Uterus (tissue), 2 donors: ENCODE data around the gene TLK1.

ENCODE experiments used
- POLR2A ChIP-seq, 2 donors: fragments of 450-650 bp; IDR thresholded peaks; one replicate each; pipeline ENCODE4 v1.6.1; 2016; ENCODE audit warnings: antibody characterized with exemption in 2 of 2, mild to moderate bottlenecking in 1 of 2, moderate library complexity in 1 of 2
- TF ChIP-seq, protein P1 (sequence below), 4 experiments: fragments of 200-600 bp in 2 of 4; fragments of 450-650 bp in 2 of 4; sonication (generic) in 2 of 4; IDR thresholded peaks; one replicate each; pipeline ENCODE4 v1.5.1; 2016 to 2019; ENCODE audit warnings: antibody characterized with exemption in 4 of 4, mild to moderate bottlenecking in 2 of 4, moderate library complexity in 1 of 4

DNA sequence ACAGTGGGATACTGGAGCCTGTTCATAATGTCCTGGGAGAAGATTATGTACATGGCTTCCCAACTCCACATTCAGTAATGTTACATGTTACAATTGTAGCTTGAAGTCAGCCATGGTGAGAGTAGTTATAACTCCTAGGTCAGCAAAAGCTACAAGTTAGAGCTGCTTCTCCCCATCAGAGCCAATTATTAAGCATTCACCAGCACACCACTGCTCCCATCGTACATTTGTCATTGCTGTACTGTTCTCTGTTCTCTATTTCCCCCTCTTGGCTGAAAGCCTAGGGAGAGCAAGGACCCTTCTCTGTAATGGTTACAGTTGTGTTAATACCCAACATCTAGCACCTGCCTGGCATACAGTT is 5.3 kb upstream of the TLK1 start:
- TF ChIP-seq, protein P1, sequence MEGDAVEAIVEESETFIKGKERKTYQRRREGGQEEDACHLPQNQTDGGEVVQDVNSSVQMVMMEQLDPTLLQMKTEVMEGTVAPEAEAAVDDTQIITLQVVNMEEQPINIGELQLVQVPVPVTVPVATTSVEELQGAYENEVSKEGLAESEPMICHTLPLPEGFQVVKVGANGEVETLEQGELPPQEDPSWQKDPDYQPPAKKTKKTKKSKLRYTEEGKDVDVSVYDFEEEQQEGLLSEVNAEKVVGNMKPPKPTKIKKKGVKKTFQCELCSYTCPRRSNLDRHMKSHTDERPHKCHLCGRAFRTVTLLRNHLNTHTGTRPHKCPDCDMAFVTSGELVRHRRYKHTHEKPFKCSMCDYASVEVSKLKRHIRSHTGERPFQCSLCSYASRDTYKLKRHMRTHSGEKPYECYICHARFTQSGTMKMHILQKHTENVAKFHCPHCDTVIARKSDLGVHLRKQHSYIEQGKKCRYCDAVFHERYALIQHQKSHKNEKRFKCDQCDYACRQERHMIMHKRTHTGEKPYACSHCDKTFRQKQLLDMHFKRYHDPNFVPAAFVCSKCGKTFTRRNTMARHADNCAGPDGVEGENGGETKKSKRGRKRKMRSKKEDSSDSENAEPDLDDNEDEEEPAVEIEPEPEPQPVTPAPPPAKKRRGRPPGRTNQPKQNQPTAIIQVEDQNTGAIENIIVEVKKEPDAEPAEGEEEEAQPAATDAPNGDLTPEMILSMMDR (IDR thresholded peaks at IDR 0.05): no peak
- TF ChIP-seq POLR2A (IDR thresholded peaks at IDR 0.05): no peak
